HL-60 (cell line): Measurements from ENCODE around the gene CAMSAP1.

Experiments used
- CTCF ChIP-seq: IDR thresholded peaks from one replicate; pipeline ENCODE4 v1.5.1; 2011; ENCODE audit warnings: low read length, control low read depth, inconsistent platforms; ENCODE audit not compliant: insufficient read depth
- GABPA ChIP-seq: IDR thresholded peaks from 2 replicates; pipeline ENCODE4 v1.6.1; 2012; ENCODE audit warnings: low read depth
- POLR2AphosphoS5 ChIP-seq: IDR thresholded peaks from 2 replicates; pipeline ENCODE4 v1.6.1; 2012; ENCODE audit warnings: low read depth
- REST ChIP-seq: IDR thresholded peaks from 2 replicates; pipeline ENCODE4 v1.6.1; 2012; ENCODE audit warnings: low read depth; ENCODE audit not compliant: insufficient replicate concordance

GRCh38 chr9:135948968-135949367 lies 41.6 kb upstream of the CAMSAP1 start:
- TF ChIP-seq CTCF (no peak), POLR2AphosphoS5 (no peak), GABPA (no peak), REST (no peak)
